Neutrophil (primary cell): Measurements from ENCODE around the gene CSKMT.

ENCODE experiments used
- H3K27ac ChIP-seq: fragments of 200-600 bp; sonication (generic); 2 replicates; pipeline ENCODE4 v1.5.1; 2016; ENCODE audit warnings: mild to moderate bottlenecking, moderate library complexity
- H3K27me3 ChIP-seq: fragments of 200-600 bp; sonication (generic); 2 replicates; pipeline ENCODE4 v1.6.0; 2016; ENCODE audit warnings: mild to moderate bottlenecking
- H3K36me3 ChIP-seq: fragments of 200-600 bp; sonication (generic); 2 replicates; pipeline ENCODE4 v1.5.1; 2017
- H3K4me1 ChIP-seq, 2 experiments: fragments of 200-600 bp in 1 of 2; sonication (generic) in 1 of 2; 1 replicate in 1 of 2; 2 replicates in 1 of 2; pipeline versions ENCODE4 v1.5.1 to v1.6.1; 2013 to 2016; ENCODE audit warnings: low read depth in 1 of 2, low read length in 1 of 2, mild to moderate bottlenecking in 1 of 2, moderate library complexity in 1 of 2; ENCODE audit not compliant: control insufficient read depth in 1 of 2, insufficient read depth in 1 of 2
- H3K4me3 ChIP-seq, 2 experiments: fragments of 200-600 bp in 1 of 2; sonication (generic) in 1 of 2; 1 replicate in 1 of 2; 2 replicates in 1 of 2; pipeline ENCODE4 v1.5.1; 2013 to 2016; ENCODE audit warnings: low read depth in 1 of 2, low read length in 1 of 2, mild to moderate bottlenecking in 1 of 2, moderate library complexity in 1 of 2
- H3K9me3 ChIP-seq: fragments of 200-600 bp; sonication (generic); 2 replicates; pipeline ENCODE4 v1.5.1; 2016
- TF ChIP-seq, protein P1 (sequence below): fragments of 200-600 bp; sonication (generic); IDR thresholded peaks from 2 replicates; pipeline ENCODE4 v1.5.1; 2016; ENCODE audit warnings: antibody characterized with exemption

The CSKMT gene

DNA sequence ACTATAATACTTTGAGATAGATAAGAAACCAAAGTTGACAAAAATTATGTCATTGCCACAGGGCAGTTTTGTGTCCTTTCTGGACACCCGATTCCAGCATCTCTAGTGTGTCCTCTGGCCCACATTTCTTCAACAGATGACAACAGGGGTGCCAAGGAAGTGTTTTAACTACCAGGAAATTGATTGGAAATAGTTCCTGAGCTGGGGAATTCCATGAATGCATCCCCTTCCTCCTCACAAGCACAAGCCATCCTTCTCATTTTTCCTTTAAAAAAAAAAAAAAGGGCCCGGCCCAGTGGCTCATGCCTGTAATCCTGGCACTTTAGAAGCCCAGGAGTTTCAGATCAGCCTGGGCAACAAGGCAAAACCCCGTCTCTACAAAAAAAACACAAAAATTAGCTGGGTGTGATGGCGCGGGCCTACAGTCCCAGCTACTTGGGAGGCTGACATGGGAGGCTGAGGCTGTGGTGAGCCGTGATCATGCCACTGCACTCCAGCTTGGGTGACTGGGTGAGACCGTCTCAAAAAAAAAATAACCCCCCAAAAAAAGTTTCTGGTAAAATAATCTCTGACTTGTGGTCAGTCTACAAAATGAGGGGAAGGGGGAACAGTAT lies 42.5 kb upstream of the CSKMT start:
- peak overlapping the region; percentile 71 to 73 for H3K4me3 ChIP-seq
- peaks cover 30% of the 10 kb centered on the region for H3K36me3 ChIP-seq
- H3K4me1 ChIP-seq = peaks cover 19 to 22% of the 10 kb centered on the region in 2 experiments

DNA sequence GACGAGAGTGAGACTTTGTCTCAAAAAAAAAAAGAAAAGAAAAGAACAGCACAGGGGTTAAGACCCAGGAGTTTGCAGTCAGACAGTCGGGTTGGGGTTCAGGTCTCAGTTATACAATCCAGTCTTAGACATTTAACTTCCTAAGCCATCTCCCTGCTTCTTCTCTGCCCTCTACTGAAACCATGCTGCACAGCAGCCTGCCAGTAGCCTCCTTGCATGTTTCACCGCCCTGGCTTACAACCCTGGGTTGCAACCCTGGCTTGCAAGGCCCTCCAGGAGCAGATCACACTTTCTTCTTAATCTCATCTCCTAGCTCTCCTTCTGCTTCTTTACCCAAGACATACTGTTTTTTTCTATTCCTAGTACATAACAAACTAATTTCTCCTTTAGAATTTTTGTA lies 37.4 kb upstream of the CSKMT start:
- H3K36me3 ChIP-seq = peaks cover 78% of the 10 kb centered on the region

More for the DNA sequence above, 42.5 kb upstream of the CSKMT start:
- TF ChIP-seq, protein P1, sequence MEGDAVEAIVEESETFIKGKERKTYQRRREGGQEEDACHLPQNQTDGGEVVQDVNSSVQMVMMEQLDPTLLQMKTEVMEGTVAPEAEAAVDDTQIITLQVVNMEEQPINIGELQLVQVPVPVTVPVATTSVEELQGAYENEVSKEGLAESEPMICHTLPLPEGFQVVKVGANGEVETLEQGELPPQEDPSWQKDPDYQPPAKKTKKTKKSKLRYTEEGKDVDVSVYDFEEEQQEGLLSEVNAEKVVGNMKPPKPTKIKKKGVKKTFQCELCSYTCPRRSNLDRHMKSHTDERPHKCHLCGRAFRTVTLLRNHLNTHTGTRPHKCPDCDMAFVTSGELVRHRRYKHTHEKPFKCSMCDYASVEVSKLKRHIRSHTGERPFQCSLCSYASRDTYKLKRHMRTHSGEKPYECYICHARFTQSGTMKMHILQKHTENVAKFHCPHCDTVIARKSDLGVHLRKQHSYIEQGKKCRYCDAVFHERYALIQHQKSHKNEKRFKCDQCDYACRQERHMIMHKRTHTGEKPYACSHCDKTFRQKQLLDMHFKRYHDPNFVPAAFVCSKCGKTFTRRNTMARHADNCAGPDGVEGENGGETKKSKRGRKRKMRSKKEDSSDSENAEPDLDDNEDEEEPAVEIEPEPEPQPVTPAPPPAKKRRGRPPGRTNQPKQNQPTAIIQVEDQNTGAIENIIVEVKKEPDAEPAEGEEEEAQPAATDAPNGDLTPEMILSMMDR = no peak
- H3K27ac ChIP-seq = peak overlapping the region; percentile 88
- H3K9me3 ChIP-seq = no peaks in the 10 kb centered on the region
- H3K27me3 ChIP-seq = no peaks in the 10 kb centered on the region

GRCh38 chr11:62632492-62632891 lies 32.6 kb upstream of the CSKMT start:
- no peaks in the 10 kb centered on the region for H3K27me3 ChIP-seq
- no peaks in the 10 kb centered on the region for H3K9me3 ChIP-seq
- H3K4me1 ChIP-seq = no peaks in the 10 kb centered on the region
- TF ChIP-seq, protein P1 = no peak
- H3K27ac ChIP-seq = no peak overlapping the region
- H3K36me3 ChIP-seq = peaks cover 80% of the 10 kb centered on the region
- H3K4me3 ChIP-seq = no peak overlapping the region

More for the DNA sequence above, 37.4 kb upstream of the CSKMT start:
- H3K27me3 ChIP-seq = no peaks in the 10 kb centered on the region
- H3K9me3 ChIP-seq = no peaks in the 10 kb centered on the region
- H3K4me3 ChIP-seq = no peak overlapping the region
- TF ChIP-seq, protein P1 = no peak
- H3K27ac ChIP-seq = no peak overlapping the region
- no peaks in the 10 kb centered on the region for H3K4me1 ChIP-seq

GRCh38 chr11:62644220-62644619 lies 20.9 kb upstream of the CSKMT start:
- no peak overlapping the region for H3K27ac ChIP-seq
- H3K27me3 ChIP-seq = no peaks in the 10 kb centered on the region
- no peak overlapping the region for H3K4me3 ChIP-seq
- H3K9me3 ChIP-seq = no peaks in the 10 kb centered on the region
- TF ChIP-seq, protein P1 = no peak
- peaks cover 14 to 16% of the 10 kb centered on the region in 2 experiments for H3K4me1 ChIP-seq
- H3K36me3 ChIP-seq = peaks cover 21% of the 10 kb centered on the region

DNA sequence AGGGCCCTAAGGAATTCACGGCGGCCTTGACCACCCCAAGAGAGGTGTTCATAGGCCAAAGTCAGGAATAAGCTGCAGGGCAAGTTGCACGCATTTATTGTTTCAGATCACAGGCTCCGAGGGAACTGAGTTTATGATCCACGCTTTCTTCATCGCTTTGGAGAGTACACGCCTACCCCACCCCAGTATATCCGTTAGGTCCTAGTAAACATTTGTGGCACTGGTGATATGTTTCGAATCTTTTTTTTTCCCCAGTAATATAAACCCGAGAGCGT lies 19.5 kb upstream of the CSKMT start:
- Histone ChIP-seq H3K4me3 (peak overlapping the region; percentile 81 to 88), H3K9me3 (no peaks in the 10 kb centered on the region), H3K27ac (peak overlapping the region; percentile 77), H3K27me3 (no peaks in the 10 kb centered on the region), H3K4me1 (peaks cover 14 to 16% of the 10 kb centered on the region in 2 experiments), H3K36me3 (peaks cover 26% of the 10 kb centered on the region)
- TF ChIP-seq, protein P1 = no peak
